Caco-2 (cell line): Measurements from ENCODE around the gene HELZ. TPM values are rescaled to one million over a fixed set of nuclear protein-coding genes. Genes with fewer than 3 reads are reported as not detected.

ENCODE experiments used
- Bru-seq: library from RNA; stranded (reverse); fragments of 400-500 nt; gene quantifications from one replicate; lab custom pipeline; 2021; lab: Mats Ljungman, UMichigan
- BruChase-seq, 2 experiments: library from RNA; stranded (reverse); fragments of 400-500 nt; gene quantifications; one replicate each; lab custom pipeline; 2021; lab: Mats Ljungman, UMichigan
- BruUV-seq: library from RNA; stranded (reverse); fragments of 400-500 nt; replicated peaks from 2 replicates; lab custom pipeline; 2021; lab: Mats Ljungman, UMichigan
- CTCF ChIA-PET: fragments of 300-600 bp; sonication (Branson Sonifier 250); formaldehyde crosslinking; loops from one replicate; lab custom pipeline; 2022; ENCODE audit warnings: antibody characterized with exemption; lab: Charles Lee
- POLR2A ChIA-PET: fragments of 300-600 bp; sonication (Branson Sonifier 250); formaldehyde crosslinking; loops from one replicate; lab custom pipeline; 2022; ENCODE audit warnings: antibody characterized with exemption; lab: Charles Lee
- DNase-seq, 2 experiments: peaks; one replicate each; pipeline versions ENCODE4 v3.0.0 to v3.0.0-alpha.2; 2020 to 2022
- H3K27me3 ChIP-seq: replicated peaks from 2 replicates; pipeline ENCODE4 v1.6.0; 2011; ENCODE audit warnings: low read length; ENCODE audit not compliant: control insufficient read depth, insufficient read depth
- H3K36me3 ChIP-seq: 2 replicates; pipeline ENCODE4 v1.5.1; 2011; ENCODE audit warnings: low read length; ENCODE audit not compliant: control insufficient read depth, insufficient read depth
- H3K4me1 ChIP-seq: fragments of 250-450 bp; sonication (Bioruptor Pico); 2 replicates; pipeline ENCODE4 v1.5.1; 2020; ENCODE audit warnings: mild to moderate bottlenecking
- H3K4me3 ChIP-seq: 2 replicates; pipeline ENCODE4 v1.5.1; 2011; ENCODE audit warnings: low read depth, mild to moderate bottlenecking, control low read depth, low read length
- H3K9me3 ChIP-seq: fragments of 250-450 bp; sonication (Bioruptor Pico); 2 replicates; pipeline ENCODE4 v1.5.1; 2020; ENCODE audit warnings: mild to moderate bottlenecking, moderate library complexity
- H3K27ac Mint-ChIP-seq: one replicate; pipeline ENCODE4 v1.8.0; 2022; ENCODE audit warnings: mixed read lengths; ENCODE audit not compliant: unreplicated experiment
- H3K27me3 Mint-ChIP-seq: one replicate; pipeline ENCODE4 v1.8.0; 2022; ENCODE audit warnings: mixed read lengths; ENCODE audit not compliant: insufficient read depth, unreplicated experiment
- H3K36me3 Mint-ChIP-seq: one replicate; pipeline ENCODE4 v1.8.0; 2022; ENCODE audit warnings: mild to moderate bottlenecking, mixed read lengths; ENCODE audit not compliant: insufficient read depth, unreplicated experiment
- H3K4me1 Mint-ChIP-seq: one replicate; pipeline ENCODE4 v1.8.0; 2022; ENCODE audit warnings: low read depth, mixed read lengths; ENCODE audit not compliant: unreplicated experiment
- H3K4me3 Mint-ChIP-seq: one replicate; pipeline ENCODE4 v1.8.0; 2022; ENCODE audit warnings: mild to moderate bottlenecking, moderate library complexity, mixed read lengths; ENCODE audit not compliant: unreplicated experiment
- H3K9me3 Mint-ChIP-seq: one replicate; pipeline ENCODE4 v1.8.0; 2022; ENCODE audit warnings: mixed read lengths; ENCODE audit not compliant: unreplicated experiment
- CTCF ChIP-seq, 2 experiments: fragments of 200-600 bp in 1 of 2; IDR thresholded peaks; 1 replicate in 1 of 2; 2 replicates in 1 of 2; pipeline versions ENCODE4 v1.5.1 to v1.8.0; 2011 to 2022; ENCODE audit warnings: antibody characterized with exemption in 1 of 2, control low read depth in 1 of 2, inconsistent platforms in 1 of 2, low read depth in 1 of 2, low read length in 1 of 2, mild to moderate bottlenecking in 1 of 2, moderate library complexity in 1 of 2; ENCODE audit not compliant: insufficient read depth in 1 of 2, severe bottlenecking in 1 of 2, unreplicated experiment in 1 of 2
- intact Hi-C: fragments of 100-400 bp; cut with micrococcal nuclease; formaldehyde crosslinking; loops from one replicate; pipeline ENCODE4 v1.10.0; 2022; ENCODE audit not compliant: unreplicated experiment
- long read RNA-seq: library from polyadenylated mRNA; stranded (forward); transcript quantifications from one replicate; pipeline ENCODE4 v2.0.0, GENCODE V29; 2022
- total RNA-seq: library from RNA; stranded (reverse); gene quantifications from 2 replicates; pipeline ENCODE4 v1.2.3, GENCODE V29; 2022

The HELZ gene
- 63.8 and 70.0 TPM in 2 replicates for total RNA-seq
- Bru-seq, nascent RNA = percentile 91 among the genes with signal in this experiment
- BruChase-seq, experiment 1, labeled RNA remaining after a 2-hour chase = percentile 90 among the genes with signal in this experiment
- BruChase-seq, experiment 2, labeled RNA remaining after a 6-hour chase = percentile 84 among the genes with signal in this experiment
- long read RNA-seq, full-length matches to known transcripts = 2 of 22 reads
- long read RNA-seq, partial matches to known transcripts = 11 of 22 reads
- long read RNA-seq, other reads (novel, unspliced or antisense) = 9 of 22 reads

- intact Hi-C loops = loop anchor here (2.0 to 10.0 kb wide), 2 partner anchors 20 to 520 kb away; no protein-coding TSS in a partner anchor
These were observed at the start of gene HELZ for GRCh38 chr17:67245073-67245693. Gene HELZ, minus strand, starts transcription at chr17:67245196. Its CDS starts 26,392 bp downstream, at chr17:67218804.

GRCh38 chr17:67293251-67294203 lies 48.5 kb upstream of the HELZ start:
- CTCF ChIA-PET = interaction anchor here (0.7 kb wide), 1 partner anchor 155 kb away, joined by 3 read pairs; no protein-coding TSS in a partner anchor
- Mint-ChIP-seq H3K4me1 (peaks cover under 1% of the 10 kb centered on the region), H3K27ac (no peak overlapping the region), H3K9me3 (no peaks in the 10 kb centered on the region), H3K27me3 (no peaks in the 10 kb centered on the region), H3K36me3 (peaks cover 5% of the 10 kb centered on the region), H3K4me3 (no peak overlapping the region)
- intact Hi-C loops = no loop called here
- POLR2A ChIA-PET = interaction anchor here (0.6 to 0.7 kb wide), 2 partner anchors 70 to 348 kb away, joined by 4 to 7 read pairs; no protein-coding TSS in a partner anchor
- TF ChIP-seq CTCF (IDR thresholded peaks at IDR 0.05; ENCODE audit: insufficient read depth in 1 of 2, low read depth in 1 of 2, low read length in 1 of 2, severe bottlenecking in 1 of 2, unreplicated experiment in 1 of 2) = peak; percentile 48 to 57
- H3K4me1 ChIP-seq = peaks cover 8% of the 10 kb centered on the region
- H3K4me3 ChIP-seq = no peak overlapping the region
- H3K9me3 ChIP-seq = no peaks in the 10 kb centered on the region
- no peaks in the 10 kb centered on the region for H3K36me3 ChIP-seq
- DNase-seq = peak; percentile 47 to 49
- no peaks in the 10 kb centered on the region for H3K27me3 ChIP-seq
- no TSS peak for BruUV-seq

More at GRCh38 chr17:67245073-67245693, at the start of gene HELZ:
- H3K9me3 ChIP-seq = no peaks in the 10 kb centered on the region
- POLR2A ChIA-PET = interaction anchor here (0.5 to 1.7 kb wide), 6 partner anchors 21 to 743 kb away, joined by 3 to 7 read pairs (median 3); no protein-coding TSS in a partner anchor
- Mint-ChIP-seq H3K9me3 (no peaks in the 10 kb centered on the region), H3K36me3 (peaks cover 37% of the 10 kb centered on the region), H3K4me3 (peak within 1 kb of the TSS; percentile 92), H3K27ac (peak within 1 kb of the TSS; percentile 93), H3K27me3 (no peaks in the 10 kb centered on the region), H3K4me1 (peaks cover 40% of the 10 kb centered on the region)
- TSS peak; percentile 76 for BruUV-seq
- peak within 1 kb of the TSS; percentile 92 for H3K4me3 ChIP-seq
- no peaks in the 10 kb centered on the region for H3K27me3 ChIP-seq
- CTCF ChIA-PET = interaction anchor here (0.5 to 1.2 kb wide), 3 partner anchors 24 to 71 kb away, joined by 3 to 6 read pairs (median 4); no protein-coding TSS in a partner anchor
- no peaks in the 10 kb centered on the region for H3K36me3 ChIP-seq
- peaks cover 36% of the 10 kb centered on the region for H3K4me1 ChIP-seq
- DNase-seq = peak; percentile 89 to 92
- no peak for TF ChIP-seq CTCF (IDR thresholded peaks at IDR 0.05; ENCODE audit: insufficient read depth in 1 of 2, low read depth in 1 of 2, low read length in 1 of 2, severe bottlenecking in 1 of 2, unreplicated experiment in 1 of 2)
